SK-N-SH (cell line): ENCODE results near the gene SNED1.

Source experiments
- CTCF ChIP-seq: fragments of 200-600 bp; sonication (generic); IDR thresholded peaks from 2 replicates; pipeline ENCODE4 v1.6.1; 2017; ENCODE audit warnings: antibody characterized with exemption, mild to moderate bottlenecking, moderate library complexity
- MEF2A ChIP-seq: IDR thresholded peaks from 2 replicates; pipeline ENCODE4 v1.4.0; 2012; ENCODE audit warnings: low read depth, borderline replicate concordance
- NFIC ChIP-seq: IDR thresholded peaks from 2 replicates; pipeline ENCODE4 v1.4.0; 2012; ENCODE audit warnings: borderline replicate concordance
- RFX5 ChIP-seq: IDR thresholded peaks from 2 replicates; pipeline ENCODE4 v1.6.1; 2012; ENCODE audit warnings: mild to moderate bottlenecking, improper control_type of control experiment, low read length

DNA sequence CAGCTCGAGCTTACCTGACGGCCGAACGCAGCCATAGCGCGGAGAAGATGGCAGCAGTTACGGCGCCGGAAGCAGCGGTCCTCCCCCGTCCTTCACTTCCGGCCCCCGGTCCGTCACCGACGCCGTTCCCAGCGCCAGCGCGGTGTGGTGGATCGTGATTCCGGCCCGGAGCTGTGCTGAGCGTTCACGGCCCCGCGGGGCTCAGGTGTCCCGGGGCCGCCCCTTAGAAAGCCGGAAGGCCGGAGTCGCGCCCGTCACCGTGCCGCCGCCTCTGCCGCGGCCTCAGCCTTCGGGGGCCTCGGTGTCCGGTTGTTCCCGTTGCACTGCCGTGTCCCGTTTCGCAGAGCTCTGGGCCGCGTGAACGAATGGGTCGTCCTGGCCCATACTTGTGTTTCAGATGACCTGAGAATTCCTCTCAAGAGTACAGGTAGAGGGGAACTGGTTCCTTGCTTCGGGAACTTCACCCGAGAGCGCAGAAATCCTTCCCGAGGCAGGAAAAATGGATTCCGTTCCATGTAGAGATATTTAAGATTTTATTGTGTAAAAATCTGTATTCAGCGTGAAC, 103.9 kb downstream of the SNED1 start, which contains the start of gene MTERF4:
- TF ChIP-seq NFIC (no peak; the same call in 1 of the 2 replicates), RFX5 (no peak), CTCF (no peak), MEF2A (no peak)
